HG03139 (cell line): ENCODE measurements around the gene HEPHL1.

Source experiments
- ATAC-seq: cut with Tn5 transposase; IDR thresholded peaks from one replicate; pipeline ENCODE4 v1.9.1; 2021; ENCODE audit not compliant: unreplicated experiment

Gene HEPHL1

DNA sequence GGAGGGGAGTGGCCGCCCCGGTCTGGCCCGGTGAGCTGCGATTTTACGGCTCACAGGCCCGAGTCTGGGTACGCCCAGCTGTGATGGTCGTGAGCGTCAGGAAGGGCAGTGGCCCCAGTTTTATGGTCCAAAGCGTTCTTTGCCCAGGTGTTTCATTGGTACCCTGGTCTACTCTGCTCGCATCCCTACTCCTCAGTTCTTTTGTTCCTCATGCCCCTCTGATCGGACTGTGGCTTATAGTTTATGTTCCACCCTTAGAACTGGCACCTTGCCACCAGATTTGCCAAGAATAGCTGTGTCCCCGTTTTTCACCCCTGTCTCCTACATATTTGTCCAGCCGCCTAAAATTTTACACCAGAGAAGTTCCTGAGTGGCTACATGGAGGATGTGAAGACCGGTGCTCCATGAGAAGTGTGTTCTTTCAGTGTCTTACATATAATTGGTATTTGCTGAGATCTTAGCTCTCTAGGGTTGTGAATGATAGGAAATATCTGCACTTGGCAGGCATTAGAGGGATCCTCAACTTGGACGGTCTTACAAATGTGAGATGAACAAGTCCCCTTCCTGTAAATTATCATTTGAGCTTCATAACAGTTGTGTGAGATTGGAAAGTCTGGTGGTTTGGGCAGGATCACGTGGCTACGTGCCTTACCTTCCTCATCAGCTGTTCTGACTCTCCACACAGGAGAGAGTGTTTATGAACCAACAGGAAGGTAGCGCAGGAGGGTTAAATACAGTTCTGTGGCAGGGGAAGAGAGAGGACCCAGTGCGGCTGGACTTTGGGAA lies 108.6 kb downstream of the HEPHL1 start:
- no peak for ATAC-seq

DNA sequence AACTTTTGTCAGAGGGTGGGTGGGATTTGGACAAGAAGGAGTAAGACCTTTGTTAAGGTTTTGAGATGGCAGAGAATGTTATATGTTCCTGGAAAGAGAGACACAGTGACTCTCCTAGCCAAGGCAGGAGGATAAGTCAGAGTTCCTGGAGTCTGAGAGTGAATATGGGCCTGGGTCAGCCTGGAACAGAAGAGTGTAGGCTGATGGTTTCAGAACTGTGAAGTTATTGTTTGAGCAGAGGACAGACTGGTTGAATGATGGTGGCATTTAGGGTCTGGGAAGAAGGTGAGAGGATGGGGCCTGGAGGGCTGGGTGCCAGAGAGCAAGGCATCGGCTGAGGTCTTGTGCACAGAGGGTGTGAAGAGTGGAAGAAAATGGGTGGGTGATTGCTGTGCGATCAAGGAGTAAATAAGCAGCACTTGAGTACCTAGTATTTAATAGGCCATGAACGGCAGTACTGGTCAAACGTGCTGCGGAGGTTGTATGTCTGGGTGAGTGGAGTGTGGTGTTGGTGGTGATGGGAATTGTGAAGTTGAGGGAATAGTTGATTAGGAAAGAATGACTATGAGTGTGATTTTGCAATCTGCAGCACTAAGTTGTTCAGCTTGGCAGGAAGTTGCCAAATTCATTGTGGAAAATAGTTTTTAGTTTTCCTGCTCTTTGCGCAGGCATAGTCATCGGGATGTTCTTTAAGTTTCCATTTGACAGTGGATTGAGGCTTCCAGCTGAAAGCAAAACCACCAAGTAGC lies 109.3 kb downstream of the HEPHL1 start:
- no peak for ATAC-seq

DNA sequence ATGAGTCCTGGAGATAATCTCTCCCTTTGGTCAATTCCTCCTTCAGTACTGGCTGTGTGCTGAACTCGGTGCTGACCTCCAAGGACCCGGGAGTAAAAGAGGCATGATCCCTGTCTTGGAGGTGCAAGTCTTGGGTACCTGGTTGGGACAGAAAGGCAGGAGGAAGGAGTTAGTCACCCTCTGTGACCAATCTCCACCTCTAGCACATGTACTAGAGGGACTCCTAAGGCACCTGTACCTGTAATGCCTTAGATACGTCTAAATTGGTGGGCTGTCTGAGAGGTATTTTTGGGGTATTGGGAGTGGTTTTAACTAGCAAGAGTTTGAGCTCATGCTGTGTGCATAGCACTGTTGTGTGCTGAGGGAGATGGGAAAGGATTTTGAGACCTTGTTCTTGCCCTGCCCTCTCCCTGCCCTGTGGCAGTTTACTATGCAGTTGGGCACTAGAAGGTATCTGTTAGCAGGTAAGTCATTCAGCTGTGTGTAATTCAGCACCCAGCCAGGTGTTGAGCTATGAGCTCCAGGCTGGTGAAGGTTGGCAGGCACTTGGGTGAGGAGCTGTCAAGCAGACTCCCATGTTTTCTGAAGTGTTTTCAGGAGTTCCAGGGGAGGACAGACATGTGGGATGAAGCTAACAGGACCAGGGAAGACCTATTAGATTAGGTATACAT lies 110.0 kb downstream of the HEPHL1 start:
- ATAC-seq: no peak

GRCh38 chr11:94131718-94132115 lies 110.6 kb downstream of the HEPHL1 start:
- ATAC-seq: no peak

GRCh38 chr11:94132152-94132558 lies 111.0 kb downstream of the HEPHL1 start:
- no peak for ATAC-seq

DNA sequence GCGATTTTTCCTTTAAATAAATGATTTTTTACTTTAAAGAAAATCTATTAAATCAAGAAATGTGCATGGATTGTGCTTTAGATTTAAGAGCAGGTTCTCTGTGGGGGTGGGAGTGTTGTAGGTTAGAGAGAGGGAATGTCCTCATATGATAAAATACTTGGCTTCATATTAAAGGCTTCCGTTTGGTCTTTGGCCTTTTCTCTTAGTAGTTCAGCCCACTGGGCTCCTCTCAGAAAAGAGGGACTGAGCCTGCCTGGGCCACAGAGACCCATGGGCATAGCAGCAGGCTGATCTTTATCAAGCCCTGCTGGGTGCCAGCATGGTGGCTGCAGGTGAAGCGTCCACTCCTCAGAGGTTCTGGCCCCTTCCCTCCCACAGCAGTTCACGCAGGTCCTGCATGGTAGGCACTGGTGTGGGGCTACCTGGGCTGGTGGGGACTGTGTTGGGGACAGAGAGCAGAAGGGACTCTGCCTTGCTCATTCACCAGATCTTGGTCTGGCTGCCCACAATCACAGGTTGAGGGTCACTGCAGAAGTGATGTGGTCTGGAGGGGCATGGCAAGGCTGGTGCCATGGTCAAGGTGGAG lies 111.8 kb downstream of the HEPHL1 start:
- ATAC-seq: no peak

DNA sequence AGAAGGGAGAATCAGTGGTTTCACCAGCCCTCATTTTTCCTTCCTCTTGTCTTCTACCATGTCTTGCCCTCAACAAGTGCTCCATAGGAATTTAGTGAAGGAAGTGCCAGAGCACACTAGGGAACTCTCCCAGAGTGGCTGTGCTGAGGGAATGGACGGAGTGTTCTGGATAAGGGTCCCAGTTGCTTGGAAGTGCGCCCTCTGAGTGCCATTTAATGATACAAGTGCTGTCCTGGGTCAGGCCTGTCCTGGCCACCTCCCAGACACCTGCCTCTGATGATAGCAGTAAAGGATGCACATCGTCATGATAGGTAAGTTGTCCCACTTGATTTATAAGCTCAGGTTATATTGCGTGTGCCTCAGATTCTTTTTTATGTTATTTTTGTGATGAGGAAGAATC lies 112.6 kb downstream of the HEPHL1 start:
- no peak for ATAC-seq

DNA sequence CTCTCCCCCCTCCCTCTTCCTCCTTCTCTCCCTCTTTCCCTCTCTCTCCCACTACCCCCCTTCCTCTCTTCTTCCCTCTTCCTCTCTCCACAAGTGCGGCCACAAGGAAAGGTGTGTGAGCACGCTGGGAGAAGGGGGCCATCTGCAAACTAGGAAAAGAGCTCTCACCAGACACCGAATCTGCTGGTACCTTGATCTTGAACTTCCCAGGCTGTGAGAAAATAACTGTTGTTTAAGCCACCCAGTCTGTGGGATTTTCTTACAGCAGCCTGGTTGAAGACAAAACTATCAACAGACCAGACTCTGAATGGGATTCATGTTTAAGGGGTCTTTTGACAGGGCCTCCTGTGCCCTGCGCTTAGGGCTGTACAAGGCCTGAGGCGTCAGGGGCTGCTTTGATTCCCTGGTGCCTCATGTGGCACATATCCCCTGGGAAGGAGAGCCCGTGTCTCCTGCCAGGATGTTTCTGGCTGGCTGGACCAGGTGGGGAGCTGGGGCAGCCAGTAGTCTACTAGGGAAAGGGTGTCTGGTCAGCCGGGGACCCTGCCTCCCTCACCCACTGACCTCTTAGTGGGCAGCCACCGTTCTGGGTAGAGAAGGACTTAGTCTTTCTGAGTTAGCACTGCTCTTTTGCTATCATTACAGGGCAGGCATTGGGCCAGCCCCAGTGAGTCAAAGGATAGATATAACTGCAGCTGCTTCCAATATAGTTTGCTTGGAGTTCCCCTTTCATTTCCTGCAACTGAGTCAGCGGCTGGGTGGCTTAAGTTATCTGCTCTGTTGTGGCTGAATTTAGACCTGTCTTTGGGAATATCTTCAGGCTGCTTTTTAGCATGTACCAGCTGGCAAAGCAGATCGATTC lies 113.7 kb downstream of the HEPHL1 start:
- ATAC-seq: no peak

- no peak for ATAC-seq
These were observed 118.3 kb downstream of the HEPHL1 start for GRCh38 chr11:94139416-94139815.

- no peak for ATAC-seq
These were observed 119.1 kb downstream of the HEPHL1 start for GRCh38 chr11:94140154-94140655.

GRCh38 chr11:94141511-94142307 lies 120.6 kb downstream of the HEPHL1 start:
- ATAC-seq: no peak

DNA sequence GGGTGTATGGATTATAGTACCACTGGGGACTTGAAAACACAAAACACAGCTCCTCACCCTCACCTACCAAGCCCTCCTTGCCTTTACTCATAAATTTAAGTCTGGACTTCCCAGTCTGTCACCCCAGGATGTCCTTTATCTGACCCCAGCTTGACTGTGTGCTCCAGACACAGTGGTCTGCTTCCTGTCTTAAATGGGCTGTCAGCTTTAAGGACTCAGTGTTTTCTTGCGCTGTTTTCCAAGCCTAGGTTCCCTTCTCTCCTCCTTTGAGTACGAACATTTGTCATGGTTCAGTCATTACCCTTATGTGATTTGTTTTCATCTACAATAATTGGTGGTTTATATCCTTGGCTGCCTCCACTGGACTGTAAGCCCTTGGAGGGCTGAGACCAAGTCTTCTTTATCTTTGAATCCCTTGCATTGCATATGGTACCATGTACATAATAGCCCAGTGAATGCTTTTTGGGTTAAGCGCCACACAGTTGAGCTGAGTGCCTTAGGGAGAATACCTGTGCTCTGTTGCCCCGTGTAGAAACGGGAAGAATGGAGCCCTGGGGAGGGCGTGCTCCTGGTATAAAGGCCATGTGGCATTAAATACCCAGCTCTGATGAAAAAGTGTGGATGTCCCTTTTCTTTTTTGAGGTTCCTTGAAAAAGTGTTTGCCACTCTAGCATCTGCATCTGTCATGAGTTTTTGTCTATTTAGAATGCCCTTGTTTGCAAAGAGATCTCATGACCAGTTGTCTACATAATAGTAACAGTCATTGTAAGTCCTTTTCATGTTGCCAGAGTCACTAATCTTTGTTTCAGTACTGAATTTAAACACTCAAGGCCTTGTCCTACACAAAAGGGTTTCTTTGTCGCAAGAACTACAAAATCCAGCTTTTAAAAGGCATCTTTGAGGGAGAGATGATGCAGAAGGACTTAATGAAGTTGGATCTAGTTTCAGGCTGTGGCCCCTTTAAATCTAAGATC lies 121.4 kb downstream of the HEPHL1 start:
- ATAC-seq: no peak

- ATAC-seq: no peak
These were observed 123.1 kb downstream of the HEPHL1 start for GRCh38 chr11:94144216-94144615.

DNA sequence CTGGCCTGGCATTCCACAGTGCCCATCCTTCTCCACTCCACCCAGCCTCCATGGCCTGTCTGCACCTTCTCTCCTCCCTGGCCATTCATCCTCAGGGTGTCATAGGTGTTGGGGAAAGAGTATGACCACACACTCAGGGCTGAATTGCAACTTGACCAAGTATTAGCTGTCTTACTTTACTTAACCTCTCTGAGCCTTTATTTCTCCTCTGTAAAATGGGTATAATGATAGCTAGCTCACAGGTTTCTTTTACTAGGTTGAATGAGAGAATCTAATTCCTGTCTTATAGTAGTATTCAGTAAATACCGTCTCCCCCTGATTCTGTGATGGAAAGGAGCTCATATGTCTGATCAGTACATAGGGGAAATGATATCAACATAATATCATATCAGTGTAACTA lies 123.5 kb downstream of the HEPHL1 start:
- no peak for ATAC-seq

DNA sequence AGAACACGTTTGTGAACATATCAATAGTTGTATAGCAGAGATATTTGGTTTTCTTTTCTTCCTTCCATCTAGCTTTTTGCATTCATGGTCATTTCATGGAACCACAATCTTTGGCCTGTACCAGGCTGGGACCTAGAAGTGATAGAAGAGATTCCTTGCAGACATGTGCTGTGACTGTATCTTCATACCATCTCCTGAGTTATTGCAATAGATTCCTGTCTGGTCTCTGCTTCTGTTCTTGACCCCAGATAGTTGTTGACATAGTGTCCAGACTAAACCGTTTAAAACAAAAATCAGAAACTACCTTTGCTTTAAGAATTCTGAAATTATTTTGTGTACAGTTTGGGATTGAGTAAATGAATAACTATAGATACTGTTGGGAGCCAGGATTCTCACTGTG lies 124.3 kb downstream of the HEPHL1 start:
- no peak for ATAC-seq

DNA sequence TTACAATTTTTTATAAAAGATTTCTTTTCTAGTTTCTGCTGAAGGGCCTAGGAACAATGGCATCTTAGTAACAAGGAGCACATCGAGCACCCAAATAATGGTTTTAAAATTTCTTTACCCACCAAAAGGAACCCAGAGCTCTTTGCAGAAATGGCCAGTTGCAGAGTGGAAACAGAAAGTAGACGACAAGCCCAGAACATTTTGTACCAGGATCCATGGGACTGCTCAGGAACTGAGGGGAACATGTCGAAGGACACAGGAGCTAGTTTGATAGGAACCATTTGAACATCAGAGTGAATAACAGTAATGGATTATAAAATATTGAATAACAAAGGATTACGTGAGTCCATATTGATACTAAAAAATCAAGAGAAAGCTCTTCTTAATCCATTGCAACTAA lies 124.8 kb downstream of the HEPHL1 start:
- no peak for ATAC-seq

- no peak for ATAC-seq
These were observed 126.3 kb downstream of the HEPHL1 start for GRCh38 chr11:94147433-94147845.

DNA sequence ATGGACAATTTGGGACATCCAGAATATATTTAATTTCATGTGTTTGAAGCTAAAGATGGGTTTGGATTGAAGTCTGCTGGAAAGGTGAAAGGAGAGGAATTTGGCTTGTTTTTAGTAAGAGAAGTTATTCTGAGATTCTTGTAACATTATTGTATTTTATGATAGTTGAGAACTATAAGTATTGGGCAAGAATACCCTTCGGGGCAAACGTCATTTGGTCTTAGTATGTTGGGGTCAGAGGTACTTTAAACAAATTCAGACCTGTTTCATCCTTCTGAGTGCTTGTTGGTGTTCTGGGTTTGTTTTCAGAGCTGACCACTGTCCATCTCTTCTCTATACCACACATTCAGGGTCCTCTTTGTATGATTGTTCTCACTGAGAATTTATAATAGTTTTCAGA lies 127.0 kb downstream of the HEPHL1 start:
- no peak for ATAC-seq
